ENCODE data around the gene ARHGAP21.

The ARHGAP21 gene

GRCh38 chr10:24722131-24722675 lies 1.5 kb downstream of the ARHGAP21 start:
- DNase-seq = no peak

GRCh38 chr10:24721229-24722106 lies 2.2 kb downstream of the ARHGAP21 start:
- peak in 1 of 3 experiments; percentile 10 for DNase-seq

- DNase-seq = peak in 1 of 3 experiments; percentile 23
Measured at GRCh38 chr10:24720096-24720495, 3.6 kb downstream of the ARHGAP21 start.

- DNase-seq = no peak
Measured at GRCh38 chr10:24718031-24718855, 5.4 kb downstream of the ARHGAP21 start.

- DNase-seq = no peak
Measured at GRCh38 chr10:24716295-24716694, 7.4 kb downstream of the ARHGAP21 start.

- DNase-seq = peak in 1 of 3 experiments; percentile 0
Measured at GRCh38 chr10:24715246-24715769, 8.4 kb downstream of the ARHGAP21 start.

- DNase-seq = no peak
Measured at GRCh38 chr10:24713086-24713485, 10.6 kb downstream of the ARHGAP21 start.

- no peak for DNase-seq
Measured at GRCh38 chr10:24711465-24711864, 12.2 kb downstream of the ARHGAP21 start.

- peak in 1 of 3 experiments; percentile 0 for DNase-seq
Measured at GRCh38 chr10:24708081-24708480, 15.6 kb downstream of the ARHGAP21 start.

- no peak for DNase-seq
Measured at GRCh38 chr10:24707445-24707844, 16.2 kb downstream of the ARHGAP21 start.

- DNase-seq = peak in 1 of 3 experiments; percentile 37
Measured at GRCh38 chr10:24706479-24707118, 17.1 kb downstream of the ARHGAP21 start.

- DNase-seq = no peak
Measured at GRCh38 chr10:24703700-24704099, 20.0 kb downstream of the ARHGAP21 start.

GRCh38 chr10:24701447-24701846 lies 22.2 kb downstream of the ARHGAP21 start:
- no peak for DNase-seq

- DNase-seq = no peak
Measured at GRCh38 chr10:24700948-24701347, 22.7 kb downstream of the ARHGAP21 start.

GRCh38 chr10:24698270-24698669 lies 25.4 kb downstream of the ARHGAP21 start:
- DNase-seq = no peak

- no peak for DNase-seq
Measured at GRCh38 chr10:24697080-24697479, 26.6 kb downstream of the ARHGAP21 start.

GRCh38 chr10:24695452-24695851 lies 28.2 kb downstream of the ARHGAP21 start:
- no peak for DNase-seq

- DNase-seq = no peak
Measured at GRCh38 chr10:24694086-24694485, 29.6 kb downstream of the ARHGAP21 start.

- no peak for DNase-seq
Measured at GRCh38 chr10:24690961-24691512, 32.6 kb downstream of the ARHGAP21 start.

- no peak for DNase-seq
Measured at GRCh38 chr10:24685958-24686540, 37.6 kb downstream of the ARHGAP21 start.

- DNase-seq = no peak
Measured at GRCh38 chr10:24683554-24683953, 40.1 kb downstream of the ARHGAP21 start.

- DNase-seq = no peak
Measured at GRCh38 chr10:24681572-24682088, 42.1 kb downstream of the ARHGAP21 start.
